D721Med (cell line): Measurements from ENCODE around the gene ENPP6.
"Not testable (repeated sequence)": the region's sequence is repeated elsewhere in the genome, so short reads cannot be mapped to it uniquely, and the experiment has no call there.

Experiments
- DNase-seq: peaks from one replicate; pipeline ENCODE4 v3.0.0; 2011; ENCODE audit warnings: low spot score; ENCODE audit not compliant: insufficient read length
- FAIRE-seq: peaks from 2 replicates; lab custom pipeline; 2011; peaks lifted over from hg19 to GRCh38; lab: Jason Lieb, UNC
- TF ChIP-seq, protein P1 (sequence below): IDR thresholded peaks from 2 replicates; pipeline ENCODE4 v1.5.1; 2012; ENCODE audit warnings: mild to moderate bottlenecking, control low read depth; ENCODE audit not compliant: insufficient read depth; ENCODE audit errors: missing control alignments

ENPP6 gene

DNA sequence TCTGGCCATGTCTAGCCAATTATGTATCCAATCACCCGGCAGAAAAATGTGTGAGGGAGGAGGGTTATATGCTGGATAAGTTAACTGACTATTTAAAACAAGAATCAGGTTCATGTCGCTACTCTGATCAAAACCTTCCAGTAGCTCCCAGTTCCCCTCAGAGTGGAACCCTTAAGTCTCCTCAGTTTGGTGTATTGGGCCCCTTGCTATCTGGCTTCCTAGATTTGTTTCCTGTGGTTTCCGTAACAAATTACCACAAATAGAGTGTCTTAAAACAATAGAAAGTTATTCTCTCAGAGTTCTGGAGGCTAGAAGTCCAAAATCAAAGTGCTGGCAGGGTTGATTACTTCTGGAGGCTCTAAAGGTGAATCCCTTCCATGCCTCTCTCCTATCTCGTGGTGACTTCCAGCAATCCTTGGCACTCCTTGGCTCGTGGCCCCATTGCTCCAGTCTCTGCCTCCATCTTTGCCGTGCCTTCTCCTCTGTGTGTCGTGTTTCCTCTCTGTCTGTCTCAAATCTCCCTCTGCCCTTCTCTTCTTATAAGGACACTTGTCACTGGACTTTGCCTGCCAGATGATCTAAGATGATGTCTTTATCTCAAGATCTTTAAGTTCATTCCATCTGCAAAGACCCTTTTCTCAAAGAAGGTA, 10.5 kb upstream of the ENPP6 start:
- DNase-seq (no peak), FAIRE-seq (no peak)
- TF ChIP-seq, protein P1, sequence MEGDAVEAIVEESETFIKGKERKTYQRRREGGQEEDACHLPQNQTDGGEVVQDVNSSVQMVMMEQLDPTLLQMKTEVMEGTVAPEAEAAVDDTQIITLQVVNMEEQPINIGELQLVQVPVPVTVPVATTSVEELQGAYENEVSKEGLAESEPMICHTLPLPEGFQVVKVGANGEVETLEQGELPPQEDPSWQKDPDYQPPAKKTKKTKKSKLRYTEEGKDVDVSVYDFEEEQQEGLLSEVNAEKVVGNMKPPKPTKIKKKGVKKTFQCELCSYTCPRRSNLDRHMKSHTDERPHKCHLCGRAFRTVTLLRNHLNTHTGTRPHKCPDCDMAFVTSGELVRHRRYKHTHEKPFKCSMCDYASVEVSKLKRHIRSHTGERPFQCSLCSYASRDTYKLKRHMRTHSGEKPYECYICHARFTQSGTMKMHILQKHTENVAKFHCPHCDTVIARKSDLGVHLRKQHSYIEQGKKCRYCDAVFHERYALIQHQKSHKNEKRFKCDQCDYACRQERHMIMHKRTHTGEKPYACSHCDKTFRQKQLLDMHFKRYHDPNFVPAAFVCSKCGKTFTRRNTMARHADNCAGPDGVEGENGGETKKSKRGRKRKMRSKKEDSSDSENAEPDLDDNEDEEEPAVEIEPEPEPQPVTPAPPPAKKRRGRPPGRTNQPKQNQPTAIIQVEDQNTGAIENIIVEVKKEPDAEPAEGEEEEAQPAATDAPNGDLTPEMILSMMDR = no peak

DNA sequence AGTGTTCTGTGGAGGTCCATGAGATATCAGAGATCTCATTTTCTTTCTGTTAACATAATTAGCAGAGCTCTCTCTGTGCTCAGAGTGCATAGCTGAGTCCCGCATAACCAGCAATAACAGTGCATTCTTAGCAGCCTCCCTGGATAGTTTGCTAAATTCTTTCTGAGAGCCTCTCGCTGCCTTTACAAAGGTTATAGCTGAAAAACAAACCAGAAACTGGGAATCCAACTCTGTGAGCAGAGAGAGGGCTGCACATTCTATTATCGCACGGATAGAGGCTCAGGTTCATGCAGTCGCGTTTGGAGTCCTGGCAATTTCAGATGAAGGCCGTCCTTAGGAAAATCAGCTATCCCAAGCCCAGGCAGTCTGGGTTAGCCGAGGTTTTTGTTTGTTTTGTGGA, 1.2 kb downstream of the ENPP6 start:
- FAIRE-seq (no peak), DNase-seq (no peak)
- TF ChIP-seq, protein P1 = no peak

DNA sequence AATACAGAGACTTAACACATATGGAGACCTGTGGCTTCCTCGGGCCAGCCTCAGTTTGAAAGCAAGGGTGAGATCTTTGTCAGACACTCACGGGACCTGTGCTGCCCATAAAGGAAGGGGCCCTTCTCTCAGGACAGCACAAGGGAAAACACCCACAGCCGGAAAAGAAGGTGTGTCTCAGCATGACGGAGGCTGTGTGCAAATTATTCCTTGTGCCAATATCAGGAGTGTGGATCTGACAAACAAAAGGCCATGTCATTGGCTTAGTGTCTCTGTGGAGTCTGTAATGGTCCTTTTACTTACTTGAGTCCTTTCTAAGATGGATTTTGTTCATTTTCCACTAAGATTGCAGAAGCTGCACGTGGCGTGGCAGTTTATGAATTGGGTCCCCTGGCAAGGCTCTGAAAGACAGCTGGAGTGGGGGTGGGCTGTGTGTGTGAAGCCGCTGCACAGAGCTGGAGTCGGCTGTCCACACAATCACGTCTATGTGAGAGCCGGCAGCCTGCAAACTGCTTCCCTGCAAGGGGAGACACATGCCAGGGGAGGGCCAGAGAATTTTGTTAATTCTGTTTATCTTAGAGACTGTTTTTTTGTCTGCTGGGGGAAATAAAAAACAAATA, 1.9 kb downstream of the ENPP6 start:
- no peak for DNase-seq
- no peak for FAIRE-seq
- TF ChIP-seq, protein P1 = no peak

DNA sequence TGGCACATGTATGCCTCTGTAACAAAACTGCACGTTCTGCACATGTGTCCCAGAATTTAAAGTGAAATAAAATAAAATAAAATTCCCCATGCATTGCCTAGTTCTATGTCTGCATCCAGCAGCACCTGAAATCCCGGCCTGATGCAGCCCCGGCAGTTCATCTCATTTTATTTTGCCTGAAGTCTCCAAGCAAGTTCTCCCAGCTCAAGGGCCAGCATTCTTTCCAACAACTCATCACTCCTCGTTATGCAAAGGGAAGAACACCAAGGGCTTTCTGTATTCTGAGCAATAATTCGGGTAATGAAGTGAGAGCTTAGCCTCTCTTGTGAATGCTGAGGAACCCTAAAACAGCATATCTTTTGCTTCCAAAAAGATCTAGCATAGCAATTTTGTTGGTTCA, 2.7 kb downstream of the ENPP6 start:
- no peak for DNase-seq
- TF ChIP-seq, protein P1 = no peak
- no peak for FAIRE-seq

DNA sequence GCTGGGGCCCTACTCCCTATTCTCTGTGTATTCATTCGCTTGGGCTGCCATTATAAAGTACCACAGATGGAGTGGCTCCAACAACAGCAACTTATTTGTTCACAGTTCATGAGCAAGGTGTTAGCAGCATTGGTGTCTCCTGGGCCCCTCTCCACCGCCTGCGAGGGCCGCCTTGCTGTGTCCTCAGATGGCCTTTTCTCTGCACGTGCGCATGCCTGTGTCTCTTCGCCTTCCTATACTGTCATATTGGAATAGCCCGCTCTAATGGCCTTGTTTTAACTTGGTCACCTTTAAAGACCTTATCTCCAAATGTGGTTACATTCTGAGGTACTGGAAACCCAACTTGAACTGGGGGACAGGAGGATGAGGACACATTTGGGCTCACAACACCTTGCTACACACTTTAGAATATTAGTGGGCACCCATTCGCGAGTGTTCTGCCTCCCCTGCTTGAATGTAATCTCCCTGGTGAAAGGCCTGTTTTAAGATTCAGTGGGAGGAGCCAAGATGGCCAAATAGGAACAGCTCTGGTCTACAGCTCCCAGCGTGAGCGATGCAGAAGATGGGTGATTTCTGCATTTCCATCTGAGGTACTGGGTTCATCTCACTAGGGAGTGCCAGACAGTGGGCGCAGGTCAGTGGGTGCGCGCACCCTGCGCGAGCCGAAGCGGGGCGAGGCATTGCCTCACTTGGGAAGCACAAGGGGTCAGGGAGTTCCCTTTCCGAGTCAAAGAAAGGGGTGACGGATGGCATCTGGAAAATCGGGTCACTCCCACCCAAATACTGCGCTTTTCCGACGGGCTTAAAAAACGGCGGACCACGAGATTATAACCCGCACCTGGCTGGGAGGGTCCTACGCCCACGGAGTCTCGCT, 9.7 kb downstream of the ENPP6 start:
- DNase-seq, FAIRE-seq: not testable (repeated sequence)

DNA sequence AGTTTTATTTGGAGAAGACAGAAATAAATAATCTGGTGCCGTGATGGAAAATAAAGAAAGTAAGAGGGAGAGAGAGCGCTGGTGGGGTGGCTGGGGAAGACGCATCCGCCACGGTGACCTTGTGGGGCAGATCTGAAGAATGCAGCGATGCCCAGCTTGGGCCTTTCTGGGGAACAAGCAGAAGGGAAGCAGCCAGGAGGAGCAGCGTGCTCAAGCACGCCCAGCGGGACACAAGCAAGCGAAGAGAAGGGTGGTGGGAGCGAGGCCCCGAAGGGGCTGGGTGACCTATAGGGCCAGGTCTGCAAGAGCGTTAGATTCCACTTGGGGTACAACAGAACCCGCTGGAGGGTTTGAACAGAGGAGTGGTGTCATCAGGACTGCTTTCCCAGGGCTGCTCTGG, 12.4 kb downstream of the ENPP6 start:
- DNase-seq (no peak), FAIRE-seq (no peak)
- TF ChIP-seq, protein P1 = no peak

DNA sequence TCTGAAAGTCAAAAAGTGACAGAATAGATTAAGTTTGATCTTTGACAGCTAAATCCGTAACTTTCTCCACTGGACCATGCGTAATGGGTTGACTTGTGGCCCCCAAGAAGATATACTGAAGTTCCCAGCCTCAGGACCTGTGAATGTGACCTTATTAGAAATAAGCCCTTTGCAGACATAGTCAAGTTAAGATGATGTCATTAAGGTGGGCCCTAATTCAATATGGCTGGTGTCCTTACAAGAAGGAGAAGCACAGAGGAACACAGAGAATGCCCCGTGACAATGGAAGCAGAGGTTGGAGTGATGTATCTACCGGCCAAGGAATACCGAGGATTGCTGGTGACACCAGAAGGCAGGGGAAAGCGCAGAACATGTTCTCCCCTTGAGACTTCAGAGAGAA, 14.4 kb downstream of the ENPP6 start:
- TF ChIP-seq, protein P1 = no peak
- no peak for DNase-seq
- FAIRE-seq = no peak
